K562 (cell line): ENCODE results near the gene SOX30. TPM values are rescaled to one million over a fixed set of nuclear protein-coding genes. Genes with fewer than 3 reads are reported as not detected.

ENCODE experiments used
- ATAC-seq: fragments of 200-7000 bp; cut with Tn5 transposase; 3 replicates; pipeline ENCODE4 v1.9.1; 2020; ENCODE audit warnings: moderate library complexity
- BruUV-seq: library from RNA; stranded (reverse); fragments of 400-500 nt; replicated peaks from 2 replicates; lab custom pipeline; 2021; lab: Mats Ljungman, UMichigan
- CTCF ChIA-PET: fragments of 300-600 bp; formaldehyde crosslinking; extraction: SDS; loops from one replicate; lab custom pipeline; 2021; ENCODE audit warnings: low intra/inter-chr PET ratio; lab: Yijun Ruan, JAX
- POLR2A ChIA-PET: fragments of 300-600, 350-650 bp; sonication (Branson Sonifier 250); formaldehyde crosslinking; extraction: SDS; loops from one replicate; lab custom pipeline; 2021; ENCODE audit warnings: antibody characterized with exemption, inconsistent platforms; lab: Yijun Ruan, JAX
- DNase-seq, 4 experiments: peaks; one replicate each; pipeline versions ENCODE4 v3.0.0 to v3.0.0-alpha.2; 2011 to 2018; ENCODE audit warnings: low spot score in 3 of 4, mixed read lengths in 3 of 4; ENCODE audit errors: extremely low read depth in 1 of 4
- FAIRE-seq: peaks from 2 replicates; lab custom pipeline; 2011; peaks lifted over from hg19 to GRCh38; lab: Jason Lieb, UNC
- H2AFZ ChIP-seq: 2 replicates; pipeline ENCODE4 v1.6.0; 2011; ENCODE audit warnings: low read depth, low read length, control low read depth, inconsistent platforms
- H3K27ac ChIP-seq: fragments of 200-600 bp; 3 replicates; pipeline ENCODE4 v1.8.0; 2011; ENCODE audit warnings: low read depth, mild to moderate bottlenecking, control low read depth, inconsistent platforms, low read length, moderate library complexity, mixed read lengths; ENCODE audit errors: extremely low read depth
- H3K27me3 ChIP-seq, 2 experiments: fragments of 300-600 bp in 1 of 2; 2 replicates in 1 of 2; 3 replicates in 1 of 2; pipeline versions ENCODE4 v1.6.0 to v1.8.0; 2011; ENCODE audit warnings: inconsistent platforms in 2 of 2, low read length in 2 of 2, mild to moderate bottlenecking in 1 of 2, mixed read lengths in 1 of 2, moderate library complexity in 1 of 2; ENCODE audit not compliant: control insufficient read depth in 2 of 2, insufficient read depth in 2 of 2
- H3K36me3 ChIP-seq: fragments of 300-600 bp; 3 replicates; pipeline ENCODE4 v1.8.0; 2011; ENCODE audit warnings: mild to moderate bottlenecking, low read length, inconsistent platforms; ENCODE audit not compliant: control insufficient read depth, insufficient read depth
- H3K4me1 ChIP-seq, 2 experiments: fragments of 200-600 bp in 1 of 2; replicated peaks in 1 of 2; 2 replicates in 1 of 2; 3 replicates in 1 of 2; pipeline versions ENCODE4 v1.5.1 to v1.8.0; 2011; ENCODE audit warnings: inconsistent platforms in 2 of 2, low read length in 2 of 2, mild to moderate bottlenecking in 1 of 2, mixed read lengths in 1 of 2, moderate library complexity in 1 of 2; ENCODE audit not compliant: control insufficient read depth in 2 of 2, insufficient read depth in 2 of 2
- H3K4me2 ChIP-seq: 2 replicates; pipeline ENCODE4 v1.6.1; 2011; ENCODE audit warnings: low read length, control low read depth, inconsistent platforms, mixed read lengths; ENCODE audit not compliant: insufficient read depth
- H3K4me3 ChIP-seq: fragments of 200-600 bp; sonication (generic), shearing (Covaris generic); 2 replicates; pipeline ENCODE4 v1.5.1; 2016; ENCODE audit warnings: control low read depth, inconsistent platforms
- H3K79me2 ChIP-seq: fragments of 200-600 bp; 3 replicates; pipeline ENCODE4 v1.8.0; 2011; ENCODE audit warnings: low read length, inconsistent platforms; ENCODE audit not compliant: control insufficient read depth, insufficient read depth
- H3K9ac ChIP-seq, 2 experiments: 2 replicates each; pipeline versions ENCODE4 v1.6.0 to v1.6.1; 2011; ENCODE audit warnings: low read depth in 2 of 2, low read length in 2 of 2, control low read depth in 1 of 2, inconsistent platforms in 1 of 2, mild to moderate bottlenecking in 1 of 2, mixed read lengths in 1 of 2; ENCODE audit not compliant: insufficient read depth in 1 of 2
- H3K9me1 ChIP-seq: one replicate; pipeline ENCODE4 v1.6.0; 2011; ENCODE audit warnings: inconsistent platforms, mild to moderate bottlenecking, low read length, moderate library complexity; ENCODE audit not compliant: control insufficient read depth, insufficient read depth
- H3K9me3 ChIP-seq: replicated peaks from 2 replicates; pipeline ENCODE4 v1.5.1; 2011; ENCODE audit warnings: low read depth, low read length, inconsistent platforms; ENCODE audit not compliant: control insufficient read depth, insufficient read depth
- H4K20me1 ChIP-seq: replicated peaks from 2 replicates; pipeline ENCODE4 v1.6.1; 2011; ENCODE audit warnings: low read length, inconsistent platforms, mixed read lengths; ENCODE audit not compliant: control insufficient read depth, insufficient read depth
- ARHGAP35 ChIP-seq: fragments of 450-650 bp; IDR thresholded peaks from 2 replicates; pipeline ENCODE4 v1.6.1; 2018; ENCODE audit not compliant: partially characterized antibody
- KDM5B ChIP-seq: fragments of 200-600 bp; sonication (generic); IDR thresholded peaks from 2 replicates; pipeline ENCODE4 v1.6.1; 2012; ENCODE audit warnings: low read depth, mild to moderate bottlenecking, moderate library complexity, low read length, control low read depth, inconsistent platforms; ENCODE audit not compliant: insufficient replicate concordance
- NFXL1 ChIP-seq: fragments of 450-650 bp; formaldehyde crosslinking; IDR thresholded peaks from 2 replicates; pipeline ENCODE4 v1.4.0; 2021; ENCODE audit warnings: mild to moderate bottlenecking
- NR2C1 ChIP-seq, 2 experiments: fragments of 450-650 bp; IDR thresholded peaks; 2 replicates each; pipeline ENCODE4 v1.6.1; 2017; ENCODE audit warnings: mild to moderate bottlenecking in 2 of 2, antibody characterized with exemption in 1 of 2, inconsistent platforms in 1 of 2, missing compliant biosample characterization in 1 of 2, missing genetic modification characterization in 1 of 2
- PYGO2 ChIP-seq: fragments of 450-650 bp; IDR thresholded peaks from 2 replicates; pipeline ENCODE4 v1.6.1; 2016; ENCODE audit warnings: mild to moderate bottlenecking, missing genetic modification characterization, moderate library complexity, missing compliant biosample characterization
- XRCC4 ChIP-seq: IDR thresholded peaks from one replicate; pipeline ENCODE4 v1.6.1; 2011; ENCODE audit not compliant: insufficient read depth, insufficient read length; ENCODE audit errors: extremely low read depth
- ZNF324 ChIP-seq: fragments of 250-450 bp; sonication (Bioruptor Pico); IDR thresholded peaks from 2 replicates; pipeline ENCODE4 v1.4.0; 2020; ENCODE audit warnings: mild to moderate bottlenecking
- ZNF766 ChIP-seq: fragments of 200-800 bp; sonication (Bioruptor generic); conservative IDR thresholded peaks from 2 replicates; pipeline ENCODE4 v1.6.1; 2016; ENCODE audit warnings: missing genetic modification characterization, missing compliant biosample characterization
- WGBS: fragments of 100-300 bp; shearing (Covaris generic); methylation state at CpG from one replicate; pipeline ENCODE4 v1.1.6; 2016; ENCODE audit warnings: low coverage, mixed read lengths; ENCODE audit not compliant: insufficient coverage; ENCODE audit errors: missing lambda C conversion rate; 5-methylcytosine and 5-hydroxymethylcytosine counted together
- in situ Hi-C: fragments of 300-500 bp; cut with MboI; formaldehyde crosslinking; loops from 4 replicates; pipeline ENCODE4 v1.15.0; 2018; ENCODE audit warnings: inconsistent platforms, mixed read lengths
- intact Hi-C: fragments of 100-400 bp; cut with micrococcal nuclease; formaldehyde crosslinking; loops from 2 replicates; pipeline ENCODE4 v1.14.2; 2022
- polyA plus RNA-seq, 8 experiments: library from polyadenylated mRNA; depleted of rRNA in 4 of 8; stranded (reverse) in 5 of 8; unstranded in 3 of 8; fragments of >200 nt; fragmentation: Nextera tagmentation in 2 of 8; fragmentation: Illumina TruSeq in 1 of 8; extraction: Ambion mirVana in 2 of 8; extraction: Trizol in 1 of 8; gene quantifications; 2 replicates each; pipeline versions ENCODE4 v1.2.1 to v1.2.3, GENCODE V29; 2011 to 2014; ENCODE audit warnings: inconsistent platforms in 1 of 8, missing spikeins in 1 of 8
- total RNA-seq, 7 experiments: library from RNA; depleted of rRNA in 6 of 7; stranded (reverse); fragments of >200 nt in 6 of 7; fragmentation: Illumina TruSeq in 2 of 7; extraction: Trizol in 2 of 7; gene quantifications; 2 replicates each; pipeline versions ENCODE4 v1.2.1 to v1.2.3, GENCODE V29; 2011 to 2021; ENCODE audit warnings: low replicate concordance in 1 of 7
- TF ChIP-seq, protein P1 (sequence below): sonication (generic); formaldehyde crosslinking; IDR thresholded peaks from 2 replicates; pipeline ENCODE4 v1.8.0; 2023; ENCODE audit warnings: mild to moderate bottlenecking, missing genetic modification reagents

Gene SOX30
- total and polyA plus RNA-seq, 9 of the 15 experiments (the other 6 are each of a cell fraction or from before 2014, with no cell fraction given): not detected

- POLR2A ChIA-PET: no interaction called here
- no peak overlapping the region for H3K27ac ChIP-seq
- CTCF ChIA-PET: interaction anchor here (3.7 kb wide), 1 partner anchor 74 kb away, joined by 32 read pairs; the partner anchor contains the start of gene LSM11
- H3K4me1 ChIP-seq: peaks cover 0 to 10% of the 10 kb centered on the region in 2 experiments; a peak in 1 of 5 replicates
- TF ChIP-seq PYGO2: no peak
- no peak for TF ChIP-seq ZNF766 (CRISPR knock-in tag)
- TF ChIP-seq, protein P1, sequence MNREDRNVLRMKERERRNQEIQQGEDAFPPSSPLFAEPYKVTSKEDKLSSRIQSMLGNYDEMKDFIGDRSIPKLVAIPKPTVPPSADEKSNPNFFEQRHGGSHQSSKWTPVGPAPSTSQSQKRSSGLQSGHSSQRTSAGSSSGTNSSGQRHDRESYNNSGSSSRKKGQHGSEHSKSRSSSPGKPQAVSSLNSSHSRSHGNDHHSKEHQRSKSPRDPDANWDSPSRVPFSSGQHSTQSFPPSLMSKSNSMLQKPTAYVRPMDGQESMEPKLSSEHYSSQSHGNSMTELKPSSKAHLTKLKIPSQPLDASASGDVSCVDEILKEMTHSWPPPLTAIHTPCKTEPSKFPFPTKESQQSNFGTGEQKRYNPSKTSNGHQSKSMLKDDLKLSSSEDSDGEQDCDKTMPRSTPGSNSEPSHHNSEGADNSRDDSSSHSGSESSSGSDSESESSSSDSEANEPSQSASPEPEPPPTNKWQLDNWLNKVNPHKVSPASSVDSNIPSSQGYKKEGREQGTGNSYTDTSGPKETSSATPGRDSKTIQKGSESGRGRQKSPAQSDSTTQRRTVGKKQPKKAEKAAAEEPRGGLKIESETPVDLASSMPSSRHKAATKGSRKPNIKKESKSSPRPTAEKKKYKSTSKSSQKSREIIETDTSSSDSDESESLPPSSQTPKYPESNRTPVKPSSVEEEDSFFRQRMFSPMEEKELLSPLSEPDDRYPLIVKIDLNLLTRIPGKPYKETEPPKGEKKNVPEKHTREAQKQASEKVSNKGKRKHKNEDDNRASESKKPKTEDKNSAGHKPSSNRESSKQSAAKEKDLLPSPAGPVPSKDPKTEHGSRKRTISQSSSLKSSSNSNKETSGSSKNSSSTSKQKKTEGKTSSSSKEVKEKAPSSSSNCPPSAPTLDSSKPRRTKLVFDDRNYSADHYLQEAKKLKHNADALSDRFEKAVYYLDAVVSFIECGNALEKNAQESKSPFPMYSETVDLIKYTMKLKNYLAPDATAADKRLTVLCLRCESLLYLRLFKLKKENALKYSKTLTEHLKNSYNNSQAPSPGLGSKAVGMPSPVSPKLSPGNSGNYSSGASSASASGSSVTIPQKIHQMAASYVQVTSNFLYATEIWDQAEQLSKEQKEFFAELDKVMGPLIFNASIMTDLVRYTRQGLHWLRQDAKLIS (CRISPR knock-in tag): no peak
- TF ChIP-seq ZNF324 (CRISPR knock-in tag): no peak
- TF ChIP-seq XRCC4: no peak
- no peak for TF ChIP-seq NFXL1 (CRISPR knock-in tag)
- TF ChIP-seq KDM5B: no peak
- TF ChIP-seq ARHGAP35: no peak
- TF ChIP-seq NR2C1 (IDR thresholded peaks at IDR 0.05): no peak
- no peak for TF ChIP-seq NR2C1 (tag; IDR thresholded peaks at IDR 0.05)
- FAIRE-seq (no peak), DNase-seq (no peak), ATAC-seq (no peak)
- no peaks in the 10 kb centered on the region for H3K9me1 ChIP-seq
- H3K79me2 ChIP-seq: no peaks in the 10 kb centered on the region
- no peaks in the 10 kb centered on the region; the same call in 1 of the 2 replicates for H3K9me3 ChIP-seq
- 1% methylated on average over 6 of the region's 6 CpGs for WGBS
- BruUV-seq: no TSS peak
- no peak overlapping the region for H3K4me3 ChIP-seq
- no peaks in the 10 kb centered on the region for H4K20me1 ChIP-seq
- no peak overlapping the region for H3K9ac ChIP-seq
- in situ Hi-C loops (no loop called here), intact Hi-C loops (loop anchor here (1.0 kb wide), 2 partner anchors 49 to 74 kb away; partner anchors contain the start of gene LSM11)
- H3K4me2 ChIP-seq: no peak overlapping the region
- H3K36me3 ChIP-seq: no peaks in the 10 kb centered on the region
- no peak overlapping the region for H2AFZ ChIP-seq
- peaks cover 0 to 25% of the 10 kb centered on the region in 2 experiments; a peak in 2 of 5 replicates for H3K27me3 ChIP-seq
Measured at GRCh38 chr5:157669701-157670097, 17.5 kb upstream of the SOX30 start.
